RWPE2 (cell line): ENCODE data around the gene RPS18.

Experiments used
- ATAC-seq: fragments of 200-7000 bp; cut with Tn5 transposase; 3 replicates; pipeline ENCODE4 v1.9.1; 2021; ENCODE audit warnings: low read depth
- DNase-seq: peaks from one replicate; pipeline ENCODE4 v3.0.0-alpha.2; 2020; ENCODE audit warnings: low spot score
- H3K27ac ChIP-seq: fragments of 450-650 bp; 2 replicates; pipeline ENCODE4 v1.5.1; 2017; ENCODE audit warnings: mild to moderate bottlenecking; ENCODE audit not compliant: poor library complexity, severe bottlenecking
- H3K27me3 ChIP-seq: fragments of 250-450 bp; sonication (Bioruptor Pico); 2 replicates; pipeline ENCODE4 v1.5.1; 2021; ENCODE audit warnings: mild to moderate bottlenecking, moderate library complexity; ENCODE audit not compliant: insufficient read depth, poor library complexity, severe bottlenecking
- H3K36me3 ChIP-seq: fragments of 250-450 bp; sonication (Bioruptor Pico); 2 replicates; pipeline ENCODE4 v1.5.1; 2020; ENCODE audit warnings: low read depth, mild to moderate bottlenecking, moderate library complexity
- H3K4me1 ChIP-seq: fragments of 250-450 bp; sonication (Bioruptor Pico); 2 replicates; pipeline ENCODE4 v1.5.1; 2021; ENCODE audit warnings: mild to moderate bottlenecking, moderate library complexity; ENCODE audit not compliant: insufficient read depth, poor library complexity, severe bottlenecking
- H3K4me3 ChIP-seq: fragments of 250-450 bp; sonication (Bioruptor Pico); 2 replicates; pipeline ENCODE4 v1.5.1; 2021; ENCODE audit warnings: mild to moderate bottlenecking, moderate library complexity; ENCODE audit not compliant: severe bottlenecking
- H3K9me3 ChIP-seq: fragments of 250-450 bp; sonication (Bioruptor Pico); 2 replicates; pipeline ENCODE4 v1.5.1; 2021; ENCODE audit warnings: mild to moderate bottlenecking, moderate library complexity; ENCODE audit not compliant: severe bottlenecking
- CTCF ChIP-seq: fragments of 450-650 bp; IDR thresholded peaks from one replicate; pipeline ENCODE4 v1.5.1; 2017; ENCODE audit warnings: mild to moderate bottlenecking, moderate library complexity; ENCODE audit not compliant: poor library complexity, severe bottlenecking

Gene RPS18

GRCh38 chr6:33276581-33276863 is 4.6 kb downstream of the RPS18 start:
- no peak for TF ChIP-seq CTCF
- Histone ChIP-seq H3K36me3 (peaks cover 60% of the 10 kb centered on the region), H3K9me3 (no peaks in the 10 kb centered on the region), H3K27me3 (no peaks in the 10 kb centered on the region), H3K4me1 (peaks cover 33% of the 10 kb centered on the region), H3K27ac (peak overlapping the region; percentile 84), H3K4me3 (peak overlapping the region; percentile 31)
- ATAC-seq = peak; percentile 4; the same call in 2 of the 3 replicates
- no peak for DNase-seq

- no peaks in the 10 kb centered on the region for H3K27me3 ChIP-seq
- H3K9me3 ChIP-seq = no peaks in the 10 kb centered on the region
- H3K27ac ChIP-seq = peak within 1 kb of the TSS; percentile 84
- peak; percentile 67 for ATAC-seq
- peak; percentile 41 for TF ChIP-seq CTCF
- peak within 1 kb of the TSS; percentile 31 for H3K4me3 ChIP-seq
- H3K36me3 ChIP-seq = peaks cover 60% of the 10 kb centered on the region
- H3K4me1 ChIP-seq = peaks cover 33% of the 10 kb centered on the region
- DNase-seq = no peak
Observed at GRCh38 chr6:33276864-33277662, 5.2 kb downstream of the RPS18 start, which contains the start of gene B3GALT4. Gene B3GALT4, plus strand, starts transcription at chr6:33277123. Its CDS starts 297 bp downstream, at chr6:33277420.

- peak overlapping the region; percentile 31 for H3K4me3 ChIP-seq
- peaks cover 33% of the 10 kb centered on the region for H3K4me1 ChIP-seq
- no peaks in the 10 kb centered on the region for H3K27me3 ChIP-seq
- H3K36me3 ChIP-seq = peaks cover 59% of the 10 kb centered on the region
- ATAC-seq = no peak
- no peak for TF ChIP-seq CTCF
- H3K27ac ChIP-seq = peak overlapping the region; percentile 84
- DNase-seq = no peak
- H3K9me3 ChIP-seq = no peaks in the 10 kb centered on the region
Observed at GRCh38 chr6:33277663-33278391, 6.0 kb downstream of the RPS18 start.

GRCh38 chr6:33278392-33278741 is 6.5 kb downstream of the RPS18 start:
- Histone ChIP-seq H3K36me3 (peaks cover 57% of the 10 kb centered on the region), H3K4me1 (peaks cover 32% of the 10 kb centered on the region), H3K9me3 (no peaks in the 10 kb centered on the region), H3K4me3 (no peak overlapping the region), H3K27ac (peak overlapping the region; percentile 84), H3K27me3 (no peaks in the 10 kb centered on the region)
- no peak for TF ChIP-seq CTCF
- ATAC-seq = no peak
- no peak for DNase-seq

GRCh38 chr6:33278810-33279209 is 6.9 kb downstream of the RPS18 start:
- TF ChIP-seq CTCF = no peak
- Histone ChIP-seq H3K27me3 (no peaks in the 10 kb centered on the region), H3K4me1 (peaks cover 28% of the 10 kb centered on the region), H3K4me3 (no peak overlapping the region), H3K9me3 (no peaks in the 10 kb centered on the region), H3K27ac (no peak overlapping the region), H3K36me3 (peaks cover 56% of the 10 kb centered on the region)
- ATAC-seq = no peak
- DNase-seq = no peak
